AG09319 (cell line): ENCODE data around the gene LPIN3.

Source experiments
- DNase-seq: peaks from one replicate; pipeline ENCODE4 v3.0.0-alpha.2; 2010; ENCODE audit warnings: low read depth; ENCODE audit errors: extremely low read depth
- CTCF ChIP-seq: IDR thresholded peaks from 2 replicates; pipeline ENCODE4 v1.5.1; 2011; ENCODE audit warnings: low read depth, mild to moderate bottlenecking, inconsistent platforms, low read length, moderate library complexity

Gene LPIN3

GRCh38 chr20:41344938-41345728, 4.5 kb downstream of the LPIN3 start:
- DNase-seq = no peak
- TF ChIP-seq CTCF = no peak

- TF ChIP-seq CTCF = no peak
- no peak for DNase-seq
Observed at GRCh38 chr20:41345729-41346067, 5.1 kb downstream of the LPIN3 start.

- TF ChIP-seq CTCF = no peak
Observed at GRCh38 chr20:41347523-41348429, 7.2 kb downstream of the LPIN3 start.

GRCh38 chr20:41348430-41349172, 8.0 kb downstream of the LPIN3 start:
- DNase-seq = no peak
- TF ChIP-seq CTCF = no peak

More at GRCh38 chr20:41347523-41348429, 7.2 kb downstream of the LPIN3 start:
- no peak for DNase-seq

GRCh38 chr20:41349266-41349665, 8.6 kb downstream of the LPIN3 start:
- DNase-seq = no peak
- no peak for TF ChIP-seq CTCF

- no peak for DNase-seq
- no peak for TF ChIP-seq CTCF
Observed at GRCh38 chr20:41349943-41350342, 9.3 kb downstream of the LPIN3 start.
